Stimulated activated CD8-positive, alpha-beta memory T cell treated with anti-CD3 and anti-CD28 coated beads, Interleukin-12 subunit alpha, Interleukin-12 subunit beta, amount 100 ng/mL, for 4 hours (primary cell): ENCODE results near the gene NFKB1.

ENCODE experiments used
- DNase-seq: peaks from one replicate; pipeline ENCODE4 v3.0.0-alpha.2; 2020; ENCODE audit warnings: low read depth

The NFKB1 gene

GRCh38 chr4:102494603-102495002, 6.6 kb upstream of the NFKB1 start:
- no peak for DNase-seq

- DNase-seq = no peak
These were observed 3.2 kb upstream of the NFKB1 start for GRCh38 chr4:102497986-102498385.

- no peak for DNase-seq
These were observed 835 bp upstream of the NFKB1 start for GRCh38 chr4:102500352-102500695.

- DNase-seq = no peak
These were observed 213 bp downstream of the NFKB1 start for GRCh38 chr4:102501447-102501696.

GRCh38 chr4:102502543-102502818, 1.3 kb downstream of the NFKB1 start:
- DNase-seq = no peak

- DNase-seq = no peak
These were observed 2.2 kb downstream of the NFKB1 start for GRCh38 chr4:102503301-102503746.

- DNase-seq = no peak
These were observed 3.0 kb downstream of the NFKB1 start for GRCh38 chr4:102503831-102504786.

- no peak for DNase-seq
These were observed 3.8 kb downstream of the NFKB1 start for GRCh38 chr4:102504941-102505340.

- DNase-seq = no peak
These were observed 4.5 kb downstream of the NFKB1 start for GRCh38 chr4:102505708-102506107.

GRCh38 chr4:102506523-102506922, 5.4 kb downstream of the NFKB1 start:
- no peak for DNase-seq

GRCh38 chr4:102511830-102512605, 10.9 kb downstream of the NFKB1 start:
- no peak for DNase-seq

GRCh38 chr4:102514298-102514964, 13.3 kb downstream of the NFKB1 start:
- DNase-seq = no peak

GRCh38 chr4:102517753-102518152, 16.6 kb downstream of the NFKB1 start:
- no peak for DNase-seq

GRCh38 chr4:102518703-102519131, 17.6 kb downstream of the NFKB1 start:
- no peak for DNase-seq

- no peak for DNase-seq
These were observed 18.8 kb downstream of the NFKB1 start for GRCh38 chr4:102519925-102520324.

- DNase-seq = no peak
These were observed 20.4 kb downstream of the NFKB1 start for GRCh38 chr4:102521570-102521969.

- no peak for DNase-seq
These were observed 20.9 kb downstream of the NFKB1 start for GRCh38 chr4:102522031-102522440.

GRCh38 chr4:102524691-102525090, 23.5 kb downstream of the NFKB1 start:
- no peak for DNase-seq

GRCh38 chr4:102525097-102525496, 23.9 kb downstream of the NFKB1 start:
- DNase-seq = no peak

GRCh38 chr4:102525504-102525903, 24.3 kb downstream of the NFKB1 start:
- DNase-seq = no peak

GRCh38 chr4:102526532-102526931, 25.4 kb downstream of the NFKB1 start:
- no peak for DNase-seq

- DNase-seq = no peak
These were observed 26.6 kb downstream of the NFKB1 start for GRCh38 chr4:102527695-102528283.

- no peak for DNase-seq
These were observed 28.8 kb downstream of the NFKB1 start for GRCh38 chr4:102529977-102530376.
